Fibroblast of lung (primary cell): Measurements from ENCODE around the gene NDUFAF2.

Source experiments
- CTCF ChIP-seq, 2 donors: IDR thresholded peaks in 1 of 2; conservative IDR thresholded peaks in 1 of 2; 1 replicate in 1 of 2; 2 replicates in 1 of 2; pipeline ENCODE4 v1.5.1; 2011 to 2012; ENCODE audit warnings: low read length in 2 of 2, control low read depth in 1 of 2, inconsistent platforms in 1 of 2, low read depth in 1 of 2, mild to moderate bottlenecking in 1 of 2
- EZH2 ChIP-seq: IDR thresholded peaks from 2 replicates; pipeline ENCODE4 v1.5.1; 2012; ENCODE audit warnings: low read length, control low read depth, mild to moderate bottlenecking; ENCODE audit errors: missing control alignments

- no peak for TF ChIP-seq EZH2
- TF ChIP-seq CTCF (conservative IDR thresholded peaks at IDR 0.05 in 1 of 2, IDR thresholded peaks at IDR 0.05 in 1 of 2; ENCODE audit: low read depth in 1 of 2, low read length in 2 of 2), result no peak
Measured at GRCh38 chr5:61130289-61130688, 185.3 kb downstream of the NDUFAF2 start.
